Right lobe of liver (tissue), 6 donors: ENCODE measurements around the gene GPC4. TPM values are rescaled to one million over a fixed set of nuclear protein-coding genes. Genes with fewer than 3 reads are reported as not detected.

Source experiments
- ATAC-seq, 4 donors: fragments of 200-7000 bp; cut with Tn5 transposase; one replicate each; pipeline ENCODE4 v1.9.1; 2020; ENCODE audit warnings: mild to moderate bottlenecking in 4 of 4, moderate library complexity in 4 of 4
- DNase-seq, 3 donors: peaks; one replicate each; pipeline ENCODE4 v3.0.0-alpha.2; 2020
- H3K27ac ChIP-seq, 3 donors: fragments of 200-600 bp; one replicate each; pipeline ENCODE4 v1.8.0; 2022
- H3K27me3 ChIP-seq, 2 donors: fragments of 200-600 bp; one replicate each; pipeline ENCODE4 v1.8.0; 2022
- H3K36me3 ChIP-seq, 4 donors: fragments of 200-600 bp; sonication (generic) in 1 of 4; one replicate each; pipeline versions ENCODE4 v1.5.1 to v1.8.0; 2017 to 2022; ENCODE audit warnings: control low read depth in 1 of 4
- H3K4me1 ChIP-seq, 4 donors: fragments of 200-600 bp; sonication (generic) in 1 of 4; one replicate each; pipeline versions ENCODE4 v1.5.1 to v1.8.0; 2017 to 2022; ENCODE audit warnings: control low read depth in 1 of 4
- H3K4me3 ChIP-seq, 3 donors: fragments of 200-600 bp; one replicate each; pipeline ENCODE4 v1.8.0; 2022
- H3K9me3 ChIP-seq, 4 donors: fragments of 200-600 bp; sonication (generic) in 1 of 4; one replicate each; pipeline versions ENCODE4 v1.5.1 to v1.8.0; 2017 to 2022; ENCODE audit warnings: control low read depth in 1 of 4
- POLR2A ChIP-seq: fragments of 450-650 bp; IDR thresholded peaks from one replicate; pipeline ENCODE4 v1.6.1; 2017; ENCODE audit warnings: antibody characterized with exemption, mild to moderate bottlenecking
- WGBS: methylation state at CpG from one replicate; pipeline ENCODE4 v1.1.6; 2018; ENCODE audit warnings: low coverage, low lambda C conversion rate; ENCODE audit not compliant: insufficient coverage; ENCODE audit errors: missing lambda C conversion rate; 5-methylcytosine and 5-hydroxymethylcytosine counted together
- intact Hi-C, 2 donors: fragments of 100-400 bp; cut with DNase I; formaldehyde crosslinking; loops; one replicate each; pipeline versions ENCODE4 v1.11.2 to v1.14.1; 2022
- total RNA-seq, 6 experiments: library from RNA; depleted of rRNA in 2 of 6; stranded (reverse); fragments of >200 nt in 2 of 6; fragmentation: NEBNext Ultra II Directional in 3 of 6; extraction: Animal tissue kit (Norgen Biotek cat#: 25700) in 3 of 6; gene quantifications; one replicate each; pipeline versions ENCODE4 v1.1.0 to v1.2.4, GENCODE V29; 2016 to 2023
- TF ChIP-seq, protein P1 (sequence below), 4 donors: fragments of 200-600 bp in 3 of 4; fragments of 450-650 bp in 1 of 4; IDR thresholded peaks; one replicate each; pipeline versions ENCODE4 v1.5.1 to v1.8.0; 2016 to 2022; ENCODE audit warnings: antibody characterized with exemption in 4 of 4, mild to moderate bottlenecking in 2 of 4
- donor health status: DM: no; HTN: yes; CAD: no.
- donor health status: DM: no; HTN: no; CAD: no.
- donor health status: DM: no; HTN: no; CAD: no.
- donor health status: DM: no; HTN: yes; CAD: no.
- donor health status: DM: no; HTN: yes; CAD: no.

GPC4 gene
- total RNA-seq, 6 experiments from 2014 or later: 0.88 to 2.3 (median 1.2) TPM

DNA sequence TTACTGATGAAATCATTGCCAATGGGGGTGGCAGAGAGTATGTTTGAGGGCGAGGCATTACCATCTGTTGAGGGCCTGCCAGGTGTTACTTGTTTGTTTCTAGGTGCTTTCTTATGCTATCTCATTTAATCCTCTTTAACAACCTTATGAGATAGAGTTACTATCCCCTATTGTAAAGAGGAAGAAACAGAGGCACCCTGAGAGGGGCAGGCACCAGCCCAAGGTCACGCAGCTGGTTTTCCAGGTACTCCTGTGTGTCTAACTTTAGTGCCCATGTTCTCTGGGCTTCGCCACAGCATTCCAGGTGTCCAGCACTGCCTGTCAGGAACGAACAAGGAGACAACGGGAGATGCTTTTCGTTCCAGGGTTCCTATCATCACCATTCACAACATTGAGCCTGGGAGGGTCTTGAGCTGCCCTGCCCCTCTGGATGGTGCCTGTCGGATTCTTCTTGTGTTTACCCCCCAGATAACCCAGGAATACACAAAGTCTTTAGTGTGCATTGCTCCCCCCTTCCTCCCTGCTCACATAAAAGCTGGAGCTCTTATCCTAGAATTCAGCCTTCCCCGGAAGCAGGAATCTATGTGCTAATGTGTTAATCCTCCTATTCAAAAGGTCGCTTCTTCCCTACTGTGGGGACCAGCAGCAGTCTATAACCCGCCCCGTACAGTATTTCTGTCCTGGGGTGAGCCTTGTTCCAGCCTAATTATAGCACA, 24.9 kb upstream of the GPC4 start:
- 40% methylated on average over 8 of the region's 11 CpGs for WGBS
- no peak for ATAC-seq
- intact Hi-C loops: no loop called here

DNA sequence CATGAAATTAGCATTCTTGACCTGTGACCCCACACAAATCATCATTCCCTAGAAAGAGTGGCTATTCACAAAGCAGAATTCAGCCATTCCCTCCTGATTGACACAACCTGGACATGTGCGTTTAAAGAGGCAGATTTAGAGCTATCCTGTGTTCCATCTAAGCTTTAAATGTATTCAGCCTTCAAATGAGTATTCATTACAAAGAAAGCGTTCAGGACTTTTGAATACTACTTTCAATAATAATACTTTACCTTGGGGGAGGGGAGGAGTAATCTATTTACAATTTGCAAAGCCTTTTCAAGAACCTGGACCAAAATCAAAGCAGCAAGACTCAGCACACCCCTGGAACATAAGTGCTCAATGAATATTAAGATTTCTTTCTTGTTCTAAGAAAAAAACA, 22.5 kb upstream of the GPC4 start:
- ATAC-seq (no peak), DNase-seq (no peak)
- Histone ChIP-seq H3K27ac (no peak overlapping the region), H3K9me3 (no peaks in the 10 kb centered on the region), H3K36me3 (no peaks in the 10 kb centered on the region), H3K4me1 (no peaks in the 10 kb centered on the region), H3K27me3 (no peaks in the 10 kb centered on the region), H3K4me3 (no peak overlapping the region)
- intact Hi-C loops: no loop called here
- TF ChIP-seq POLR2A: no peak
- TF ChIP-seq, protein P1, sequence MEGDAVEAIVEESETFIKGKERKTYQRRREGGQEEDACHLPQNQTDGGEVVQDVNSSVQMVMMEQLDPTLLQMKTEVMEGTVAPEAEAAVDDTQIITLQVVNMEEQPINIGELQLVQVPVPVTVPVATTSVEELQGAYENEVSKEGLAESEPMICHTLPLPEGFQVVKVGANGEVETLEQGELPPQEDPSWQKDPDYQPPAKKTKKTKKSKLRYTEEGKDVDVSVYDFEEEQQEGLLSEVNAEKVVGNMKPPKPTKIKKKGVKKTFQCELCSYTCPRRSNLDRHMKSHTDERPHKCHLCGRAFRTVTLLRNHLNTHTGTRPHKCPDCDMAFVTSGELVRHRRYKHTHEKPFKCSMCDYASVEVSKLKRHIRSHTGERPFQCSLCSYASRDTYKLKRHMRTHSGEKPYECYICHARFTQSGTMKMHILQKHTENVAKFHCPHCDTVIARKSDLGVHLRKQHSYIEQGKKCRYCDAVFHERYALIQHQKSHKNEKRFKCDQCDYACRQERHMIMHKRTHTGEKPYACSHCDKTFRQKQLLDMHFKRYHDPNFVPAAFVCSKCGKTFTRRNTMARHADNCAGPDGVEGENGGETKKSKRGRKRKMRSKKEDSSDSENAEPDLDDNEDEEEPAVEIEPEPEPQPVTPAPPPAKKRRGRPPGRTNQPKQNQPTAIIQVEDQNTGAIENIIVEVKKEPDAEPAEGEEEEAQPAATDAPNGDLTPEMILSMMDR (IDR thresholded peaks at IDR 0.05): no peak
- WGBS: 19% methylated on average over 2 of the region's 2 CpGs

More for the DNA sequence above, 24.9 kb upstream of the GPC4 start:
- Histone ChIP-seq H3K9me3 (no peaks in the 10 kb centered on the region), H3K4me3 (no peak overlapping the region), H3K4me1 (no peaks in the 10 kb centered on the region), H3K27me3 (no peaks in the 10 kb centered on the region), H3K27ac (no peak overlapping the region), H3K36me3 (no peaks in the 10 kb centered on the region)
- TF ChIP-seq, protein P1 (IDR thresholded peaks at IDR 0.05): no peak
- TF ChIP-seq POLR2A: no peak
- DNase-seq: no peak

DNA sequence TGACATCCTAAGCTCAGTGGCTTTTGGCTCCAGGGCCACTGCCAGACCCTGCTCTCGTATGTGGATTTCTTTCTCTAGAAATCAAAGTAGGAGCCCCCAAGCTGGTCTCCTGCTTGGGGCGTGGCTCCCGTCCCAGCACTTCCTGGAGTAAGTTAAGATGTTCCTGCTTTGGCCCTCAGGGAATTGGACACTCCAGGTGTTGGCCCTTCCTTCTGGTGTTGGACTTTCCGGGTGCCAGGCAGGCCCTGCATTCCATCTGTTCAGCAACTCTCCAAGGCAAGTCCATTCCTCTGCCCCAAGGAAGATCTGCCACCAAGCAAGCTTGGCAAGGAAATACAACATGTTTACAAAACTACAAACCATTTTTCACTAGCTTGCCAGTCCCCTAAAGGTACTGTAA, 22.1 kb upstream of the GPC4 start:
- ATAC-seq (no peak), DNase-seq (no peak)
- H3K4me1 ChIP-seq: no peaks in the 10 kb centered on the region
- intact Hi-C loops: no loop called here
- no CpG with 5 or more reads among the region's 4 CpGs for WGBS
- H3K27me3 ChIP-seq: no peaks in the 10 kb centered on the region
- no peaks in the 10 kb centered on the region for H3K9me3 ChIP-seq
- no peak overlapping the region for H3K27ac ChIP-seq
- H3K36me3 ChIP-seq: no peaks in the 10 kb centered on the region
- no peak overlapping the region for H3K4me3 ChIP-seq
- TF ChIP-seq, protein P1 (IDR thresholded peaks at IDR 0.05): no peak
- TF ChIP-seq POLR2A: no peak

DNA sequence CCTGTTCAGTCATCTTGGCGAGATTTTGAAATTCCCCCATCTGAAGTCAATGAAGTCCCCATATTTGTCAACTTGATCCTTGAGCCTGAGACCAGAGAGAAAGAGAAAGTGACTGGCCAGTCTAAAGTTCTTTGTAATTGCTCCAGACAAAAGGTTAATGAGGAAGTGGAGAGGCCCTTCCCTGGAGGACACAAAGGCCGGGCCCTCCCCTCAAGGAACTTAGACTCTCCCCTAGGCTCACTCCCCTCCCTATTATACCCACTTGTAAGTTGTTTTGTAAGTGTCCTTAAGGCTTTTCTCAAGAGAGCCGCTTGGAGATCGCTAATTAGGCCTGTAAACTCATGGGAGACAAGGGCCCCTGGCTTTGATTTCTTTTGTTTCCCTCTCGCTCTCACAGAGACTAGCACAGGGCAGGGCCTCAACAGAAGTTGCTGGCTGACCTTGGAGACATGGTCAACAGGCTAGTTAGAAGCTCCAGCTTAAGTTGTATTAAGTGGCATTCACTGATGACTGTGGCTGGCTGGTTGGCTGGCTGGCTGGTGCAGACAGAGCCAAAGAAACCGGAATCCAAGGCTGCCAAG, 20.3 kb upstream of the GPC4 start:
- no peak for ATAC-seq
- no peaks in the 10 kb centered on the region for H3K9me3 ChIP-seq
- H3K4me3 ChIP-seq: no peak overlapping the region
- H3K27me3 ChIP-seq: no peaks in the 10 kb centered on the region
- H3K4me1 ChIP-seq: no peaks in the 10 kb centered on the region
- H3K27ac ChIP-seq: no peak overlapping the region
- intact Hi-C loops: no loop called here
- no peaks in the 10 kb centered on the region for H3K36me3 ChIP-seq
- TF ChIP-seq, protein P1 (IDR thresholded peaks at IDR 0.05): no peak
- 50% methylated on average over 6 of the region's 6 CpGs for WGBS
- no peak for DNase-seq
